NCI-H1092 (cell line): ENCODE results near the gene TRIM29.

Source experiments
- DNase-seq: peaks from one replicate; lab custom pipeline; 2025; lab: John Stamatoyannopoulos, UW

Gene TRIM29

DNA sequence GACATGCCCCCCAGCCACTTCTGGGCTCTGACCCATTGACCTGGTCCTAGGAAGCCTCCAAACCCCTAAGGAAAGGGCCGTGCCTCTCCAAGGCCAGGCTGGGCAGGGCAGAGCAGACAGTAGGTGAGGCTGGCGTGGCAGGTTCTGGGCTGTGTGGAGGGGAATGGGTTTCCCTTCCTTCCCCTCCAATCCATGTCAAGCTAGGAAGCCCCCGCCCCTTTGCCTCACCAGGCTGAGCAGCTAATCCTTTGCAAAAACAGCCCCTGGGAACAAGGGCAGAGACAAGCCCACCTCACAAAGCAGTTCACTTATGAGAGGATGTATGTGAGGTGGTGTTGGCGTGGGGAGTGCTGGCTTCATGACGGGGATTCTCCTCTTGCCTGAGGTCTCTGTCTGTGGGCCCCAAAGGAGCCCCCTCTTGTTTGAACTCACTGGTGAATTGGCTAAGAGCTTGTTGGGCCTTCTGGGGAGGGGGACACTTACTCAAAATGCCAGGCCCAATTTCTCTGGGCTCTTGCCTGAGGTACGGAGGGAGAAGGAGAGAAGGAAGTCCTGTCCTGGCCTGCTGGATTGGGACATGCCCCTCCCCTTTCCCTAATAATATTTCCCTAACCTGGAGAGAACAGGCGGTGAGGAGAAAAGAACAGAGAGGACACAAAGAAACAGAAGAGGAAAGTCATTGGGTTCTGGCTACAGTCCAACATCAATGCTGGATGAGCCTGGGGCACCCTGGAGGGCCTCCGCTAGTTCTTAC is 1.6 kb upstream of the TRIM29 start:
- no peak for DNase-seq

DNA sequence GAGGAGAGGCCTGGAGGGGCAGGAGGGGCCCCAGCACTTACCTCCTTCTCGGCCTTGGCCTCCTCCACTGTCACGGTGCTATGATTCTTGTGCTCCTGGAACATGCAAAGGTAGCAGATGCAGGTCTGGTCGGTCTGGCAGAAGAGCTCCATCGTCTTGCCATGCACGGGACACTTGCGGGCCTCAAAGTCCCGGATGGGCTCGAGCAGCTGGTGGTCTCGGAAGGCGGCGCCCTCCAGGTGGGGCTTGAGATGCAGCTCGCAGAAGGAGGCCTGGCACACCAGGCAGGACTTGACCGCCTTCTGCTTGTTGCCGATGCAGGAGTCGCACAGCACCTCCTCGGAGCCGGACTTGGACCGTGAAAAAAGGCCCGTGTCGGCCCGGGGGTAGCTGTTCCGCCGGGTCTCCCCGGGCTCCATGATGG is 714 bp downstream of the TRIM29 start:
- DNase-seq = no peak

DNA sequence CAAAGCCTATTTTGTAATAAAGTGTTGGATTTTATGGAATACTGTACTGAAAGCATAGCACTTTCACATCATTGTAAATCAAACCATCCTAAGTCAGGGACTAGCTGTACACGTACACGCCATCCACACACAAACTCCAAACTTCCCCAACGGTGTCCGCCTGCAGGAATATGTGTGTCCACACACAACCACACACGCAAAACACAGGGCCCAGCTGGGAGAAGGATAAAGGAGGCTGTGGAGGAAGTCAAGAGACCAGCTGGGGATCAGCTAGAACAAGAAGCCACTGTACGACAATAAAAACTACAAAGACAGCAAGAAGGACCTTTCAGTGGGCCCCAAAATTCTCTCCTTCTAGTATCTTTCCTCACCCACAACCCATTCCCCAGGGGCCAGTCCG is 1.6 kb downstream of the TRIM29 start:
- no peak for DNase-seq

DNA sequence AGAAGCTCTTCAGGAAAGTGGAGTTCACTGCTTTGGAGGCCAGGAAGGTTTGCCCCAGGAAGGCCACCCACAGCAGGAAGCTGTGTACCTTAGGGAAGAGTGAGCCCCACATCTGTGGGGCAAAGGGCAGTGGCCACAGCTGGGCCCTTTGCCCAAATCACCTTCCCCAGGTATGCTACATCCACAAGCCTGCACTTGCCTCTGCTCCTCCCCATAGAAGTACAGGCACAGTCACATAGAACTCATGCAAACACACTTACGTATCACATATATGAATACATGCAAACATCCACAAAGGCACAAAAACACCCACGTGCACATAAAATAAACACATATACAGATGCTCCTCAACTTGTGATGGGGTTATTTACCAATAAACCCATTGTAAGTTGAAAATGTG is 2.1 kb downstream of the TRIM29 start:
- no peak for DNase-seq

DNA sequence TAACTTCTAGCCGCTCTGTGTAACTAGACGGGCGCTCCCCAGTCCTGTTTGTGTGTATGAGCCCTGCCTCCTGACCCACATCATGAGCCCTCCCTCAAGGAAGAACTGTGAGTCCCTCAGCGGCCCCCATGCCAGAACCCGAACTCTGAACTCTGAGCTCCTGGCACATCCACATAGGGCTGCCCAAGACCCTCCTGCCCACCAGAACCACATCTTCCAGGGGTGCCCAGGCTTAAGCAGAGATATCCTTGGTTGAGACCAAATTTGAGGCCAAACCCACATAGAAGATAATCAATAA is 3.0 kb downstream of the TRIM29 start:
- no peak for DNase-seq

DNA sequence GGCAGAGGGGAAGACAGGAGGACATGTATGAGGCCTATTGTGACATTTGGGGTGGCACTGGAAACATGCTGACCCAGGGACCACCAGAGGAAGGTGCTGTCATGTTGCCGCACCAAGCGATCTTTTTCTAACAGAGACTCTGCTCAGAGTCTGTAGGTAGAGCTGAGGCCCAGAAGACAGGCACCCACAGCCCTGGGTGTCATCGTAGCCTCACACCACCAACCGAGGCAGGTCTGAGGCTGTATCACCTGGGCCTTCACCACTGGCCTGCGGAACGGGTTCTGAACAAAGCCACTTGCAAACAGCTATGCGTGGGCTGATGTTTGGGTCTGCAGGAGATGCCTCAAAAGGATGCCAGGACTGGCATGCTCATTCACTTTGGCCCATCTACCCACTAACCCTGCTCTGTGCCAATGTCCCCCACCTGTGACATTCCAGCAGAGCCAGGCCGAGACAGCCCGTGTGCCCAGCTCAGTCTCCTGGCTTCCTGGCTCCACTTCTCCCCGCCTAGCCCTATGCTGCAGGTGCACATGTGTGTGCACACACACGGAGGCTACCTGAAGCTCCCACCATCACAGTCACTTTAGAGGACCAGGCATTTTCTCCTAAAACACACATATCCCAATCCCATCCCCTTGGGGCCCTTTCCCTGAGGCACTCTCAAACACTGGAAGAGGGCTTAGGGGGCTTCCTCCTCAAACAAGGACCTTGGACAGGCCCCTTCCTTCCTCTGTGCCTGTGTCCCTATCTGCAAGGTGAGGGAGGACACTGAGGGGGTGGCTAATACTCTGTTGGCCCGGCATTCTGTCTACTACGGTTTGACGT is 3.6 kb downstream of the TRIM29 start:
- no peak for DNase-seq

DNA sequence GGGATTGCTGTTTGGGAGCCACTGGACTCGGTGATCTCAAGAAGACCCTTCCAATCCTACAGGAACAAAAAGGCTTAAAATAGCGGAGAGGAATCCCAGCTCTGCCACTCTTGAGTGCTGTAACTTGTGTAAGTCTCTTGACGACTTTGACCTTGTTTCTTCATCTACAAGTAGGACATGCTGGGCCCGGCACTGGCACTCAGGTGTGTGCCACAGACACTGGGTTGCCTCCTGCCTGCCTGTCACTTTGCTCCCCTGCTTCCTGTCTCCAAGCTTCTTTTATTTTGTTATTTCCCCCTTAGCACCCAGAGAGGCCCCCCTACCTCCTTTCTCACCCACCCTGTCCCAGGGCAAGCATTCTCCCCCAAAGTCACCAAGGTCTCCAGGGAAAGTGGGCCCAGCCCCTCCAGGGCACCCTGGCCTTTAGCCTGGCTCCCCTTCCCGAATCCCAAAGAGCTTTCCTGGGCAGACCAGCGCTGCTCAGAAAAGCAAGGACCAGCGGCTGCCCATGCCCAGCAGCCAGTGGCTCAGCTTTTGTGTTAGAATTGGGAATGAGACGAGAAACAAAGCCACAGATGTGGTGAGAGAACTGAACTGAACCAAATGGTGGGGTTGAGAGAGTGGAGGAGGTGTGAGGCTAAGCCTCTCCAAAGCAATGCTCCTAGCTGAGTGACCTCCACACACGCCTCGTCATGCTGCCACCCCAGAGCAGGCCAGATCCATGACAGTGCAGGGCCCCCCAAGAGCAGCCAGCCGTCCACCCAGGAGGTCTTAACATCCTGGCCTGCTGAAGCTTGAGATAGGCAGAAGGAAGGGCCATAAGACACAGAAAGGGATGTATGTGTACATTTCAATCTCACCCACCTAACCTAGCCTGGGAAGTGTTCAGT is 4.5 kb downstream of the TRIM29 start:
- no peak for DNase-seq

DNA sequence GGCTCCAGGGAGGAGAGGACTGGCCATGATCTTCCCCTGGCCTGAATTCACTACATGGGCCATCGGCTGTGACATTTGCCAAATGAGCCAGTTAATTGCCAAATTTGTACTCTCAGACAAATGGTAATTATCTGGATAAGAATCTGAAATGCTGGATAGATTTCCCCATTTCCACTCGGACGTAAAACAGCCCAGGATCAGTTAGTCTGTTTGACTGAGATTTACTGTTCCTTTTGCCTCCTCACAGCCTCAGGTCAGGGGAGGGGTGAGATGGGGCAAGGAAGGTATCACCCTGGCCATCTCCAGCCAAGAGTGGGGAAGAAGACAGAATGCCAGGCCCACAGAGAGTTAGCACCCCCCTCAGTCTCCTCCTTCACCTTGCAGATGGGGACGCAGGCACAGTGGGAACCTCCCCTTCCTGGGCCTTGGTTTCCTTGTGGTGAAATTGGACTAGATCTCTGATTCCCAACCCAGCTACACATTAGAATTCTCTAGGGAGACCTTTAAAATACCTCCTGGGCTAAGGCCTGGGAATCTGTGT is 5.2 kb downstream of the TRIM29 start:
- no peak for DNase-seq

DNA sequence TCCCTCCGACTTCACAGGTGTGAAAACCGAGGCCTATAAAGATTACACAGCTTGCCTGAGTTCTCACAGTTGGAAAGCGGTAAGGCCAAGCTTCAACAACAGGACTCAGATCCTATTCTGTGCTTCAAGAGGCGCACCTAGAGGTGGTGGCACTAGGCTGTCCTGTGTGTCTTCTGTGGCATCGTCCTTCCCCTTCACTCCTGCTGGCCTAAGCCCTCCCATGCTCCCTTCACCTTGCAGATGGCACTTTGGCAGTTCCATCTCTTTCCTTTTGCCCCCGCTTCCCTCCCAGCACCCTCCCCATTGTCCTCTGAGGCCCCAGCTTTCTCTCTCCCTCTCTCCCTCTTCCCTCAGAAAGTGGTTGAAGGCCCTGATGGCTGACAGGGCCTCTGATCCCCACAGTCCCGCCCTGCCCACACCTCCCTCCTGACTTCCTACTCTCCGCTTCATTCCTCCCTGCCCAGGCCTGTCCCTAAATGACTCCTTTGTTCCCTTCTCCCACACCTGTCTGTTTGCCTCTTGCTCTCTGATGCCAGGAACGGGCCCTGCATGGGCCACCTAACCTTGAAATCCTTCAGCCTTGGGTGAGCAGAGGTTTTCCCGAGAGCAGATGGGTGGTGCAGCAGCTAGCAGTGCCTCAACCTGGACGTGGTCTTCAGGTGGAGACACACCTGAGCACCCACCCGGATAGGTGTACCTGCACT is 5.8 kb downstream of the TRIM29 start:
- no peak for DNase-seq

DNA sequence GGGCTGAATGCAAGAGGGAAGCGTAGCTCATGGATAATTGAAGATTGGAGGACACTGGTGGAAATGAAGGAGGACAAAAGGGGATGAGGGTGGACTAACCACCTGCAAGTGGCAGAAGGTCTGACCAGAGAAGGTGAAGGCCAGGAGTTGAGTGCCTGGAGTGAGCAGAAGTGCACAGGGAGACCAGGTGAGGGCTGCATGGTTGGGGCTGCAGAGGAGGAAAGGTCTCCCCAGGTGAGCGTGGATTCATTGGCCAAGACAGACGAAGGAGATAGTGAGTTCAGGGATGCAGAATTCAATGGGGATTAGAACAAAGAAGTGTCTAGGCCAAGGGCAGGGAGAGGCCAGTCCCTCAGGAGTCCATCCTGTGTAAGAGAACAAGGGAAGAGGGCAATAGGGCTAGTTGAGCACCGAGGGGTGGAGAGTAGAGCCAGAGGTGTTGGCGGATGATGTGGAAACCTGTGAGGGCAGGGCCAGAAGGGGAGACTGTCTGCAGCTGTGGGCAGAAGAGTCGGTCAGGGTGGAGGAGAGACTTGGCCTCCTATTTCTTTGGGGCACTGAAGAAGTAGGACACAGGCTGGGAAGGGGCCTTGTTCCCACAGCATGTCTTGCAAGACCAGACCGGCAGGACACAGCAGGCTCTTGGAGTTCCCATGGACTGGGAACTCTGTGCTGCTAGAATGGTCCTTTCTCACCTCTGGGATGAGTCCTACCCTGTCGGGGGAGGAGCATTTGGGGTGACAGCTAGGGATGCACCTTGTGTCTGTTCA is 6.7 kb downstream of the TRIM29 start:
- no peak for DNase-seq

DNA sequence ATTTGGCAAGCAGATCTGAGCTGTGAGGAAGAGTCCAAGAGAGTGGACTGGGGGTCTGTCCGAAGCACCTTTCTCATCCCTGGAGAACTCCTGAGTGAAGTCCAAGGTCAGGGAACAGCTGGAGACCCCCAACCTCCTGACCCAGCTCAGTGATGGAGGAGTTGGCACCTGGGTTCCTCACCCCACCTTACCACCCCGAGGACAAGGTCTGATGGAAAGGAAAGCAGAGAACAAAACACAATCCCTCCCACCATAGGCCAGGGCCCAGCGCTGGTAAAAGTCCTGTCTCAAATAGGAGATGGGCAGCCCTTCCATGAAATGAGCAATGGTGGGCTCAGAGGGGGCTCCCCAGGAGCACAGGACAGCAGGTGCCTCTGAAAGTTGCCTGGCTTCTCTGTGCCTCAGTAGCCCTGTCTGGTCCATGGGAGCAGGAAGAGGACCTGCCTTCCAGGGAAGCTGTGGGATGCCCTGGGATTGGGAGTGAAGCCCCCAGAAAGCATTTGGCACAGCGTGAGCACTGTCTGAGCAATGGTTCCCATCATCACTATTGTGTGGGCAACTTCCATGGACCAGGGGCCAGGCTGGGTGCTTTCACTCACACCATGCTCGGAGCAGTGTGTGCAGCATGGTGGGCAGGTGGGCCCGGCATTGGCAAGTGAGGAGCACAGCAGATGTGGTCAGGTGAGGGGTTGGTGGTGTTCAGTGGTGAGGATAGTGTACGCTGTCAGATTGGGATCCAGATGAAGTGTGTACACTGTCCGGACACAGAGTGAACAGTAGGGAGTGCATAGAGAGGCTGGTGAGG is 7.5 kb downstream of the TRIM29 start:
- no peak for DNase-seq

DNA sequence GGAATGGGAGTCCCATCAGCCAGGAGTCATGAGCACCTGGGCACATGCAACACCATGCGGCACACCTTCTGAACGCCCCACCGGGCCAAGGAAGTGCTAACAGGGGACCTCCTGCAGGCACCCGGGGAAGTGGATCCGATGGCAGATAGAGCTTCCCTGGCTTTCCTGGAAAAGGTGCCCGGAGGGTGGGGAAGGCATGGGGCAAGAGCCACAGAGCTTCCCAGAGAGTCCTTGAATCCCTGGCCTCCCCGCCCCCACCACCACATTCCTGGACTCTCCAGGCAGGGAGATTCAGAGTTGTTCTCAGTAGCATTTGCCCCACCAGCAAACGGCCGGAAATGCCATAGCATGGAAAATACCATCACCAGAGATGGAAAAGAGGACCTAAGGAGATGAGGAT is 8.3 kb downstream of the TRIM29 start:
- DNase-seq = no peak

DNA sequence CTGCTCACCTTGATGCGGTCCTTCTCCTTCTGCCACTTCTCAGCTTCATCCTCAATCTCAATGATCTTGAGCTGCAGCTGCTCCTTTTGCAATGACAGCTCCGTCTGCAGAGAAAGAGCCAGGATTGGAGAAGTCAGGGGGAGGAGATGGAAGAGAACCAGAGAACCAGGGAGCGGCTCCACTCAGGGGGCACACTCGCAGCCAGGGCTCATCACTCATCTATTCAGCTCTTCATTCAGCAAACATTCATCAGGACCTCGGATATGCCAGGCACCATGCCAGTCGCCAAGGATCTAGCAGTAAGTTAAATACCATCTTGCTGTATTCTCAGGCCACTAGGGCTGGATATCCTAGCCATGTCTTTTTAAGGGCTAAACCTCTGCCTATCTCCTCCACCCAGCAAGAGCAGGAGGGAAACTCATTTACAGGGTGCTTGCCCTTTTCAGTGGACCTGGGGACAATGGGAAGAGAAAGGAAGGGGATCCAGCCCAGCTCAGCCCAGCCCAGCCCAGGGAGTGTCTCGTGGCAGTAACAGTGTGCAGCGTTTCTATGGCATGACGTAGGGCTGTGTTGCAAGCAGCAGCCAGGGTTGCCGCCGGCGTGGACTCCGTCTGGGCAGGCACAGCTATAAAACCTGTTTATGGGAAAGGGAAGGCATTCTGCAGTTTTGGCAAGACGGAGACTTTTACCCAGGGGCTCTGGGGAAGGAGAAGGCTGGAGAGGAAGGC is 9.4 kb downstream of the TRIM29 start:
- peak; percentile 43 for DNase-seq

DNA sequence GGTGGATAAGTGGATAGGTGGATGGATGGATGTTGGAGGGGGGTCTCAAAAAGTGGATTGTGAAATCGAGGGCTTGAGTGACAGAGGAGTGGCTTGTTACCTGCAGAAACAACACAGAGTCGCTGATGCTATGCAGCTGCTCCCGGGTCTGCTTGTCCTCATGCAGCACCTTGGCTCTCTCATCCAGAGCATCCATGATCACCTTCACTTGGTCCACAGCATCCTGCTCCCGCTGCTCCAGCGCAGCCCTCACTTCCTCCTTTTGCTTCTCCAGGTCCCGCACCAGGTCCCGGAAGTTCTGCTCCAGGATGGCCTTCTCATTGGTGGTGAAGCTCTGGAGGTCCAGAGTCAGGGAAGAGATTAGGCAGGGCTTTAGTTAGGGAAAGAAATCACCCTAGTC is 10.7 kb downstream of the TRIM29 start:
- no peak for DNase-seq

DNA sequence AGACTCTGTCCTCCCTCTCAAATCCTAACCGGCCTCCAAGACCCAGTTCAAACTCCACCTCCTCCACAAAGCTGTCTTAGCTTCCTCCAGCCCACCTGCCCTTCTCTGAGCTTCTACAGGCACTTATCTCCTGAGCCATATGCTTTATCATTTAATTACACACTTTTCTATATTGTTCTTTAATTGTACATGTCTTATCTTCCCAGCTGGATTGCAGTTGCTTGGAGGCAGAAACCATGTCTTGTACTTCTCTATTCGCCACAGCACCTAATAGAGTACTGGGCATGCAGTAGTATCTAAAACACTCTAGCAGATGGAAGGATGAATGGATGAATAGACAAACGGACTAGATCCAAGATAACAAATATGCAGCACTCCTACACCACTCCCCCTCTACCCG is 11.3 kb downstream of the TRIM29 start:
- DNase-seq = no peak

DNA sequence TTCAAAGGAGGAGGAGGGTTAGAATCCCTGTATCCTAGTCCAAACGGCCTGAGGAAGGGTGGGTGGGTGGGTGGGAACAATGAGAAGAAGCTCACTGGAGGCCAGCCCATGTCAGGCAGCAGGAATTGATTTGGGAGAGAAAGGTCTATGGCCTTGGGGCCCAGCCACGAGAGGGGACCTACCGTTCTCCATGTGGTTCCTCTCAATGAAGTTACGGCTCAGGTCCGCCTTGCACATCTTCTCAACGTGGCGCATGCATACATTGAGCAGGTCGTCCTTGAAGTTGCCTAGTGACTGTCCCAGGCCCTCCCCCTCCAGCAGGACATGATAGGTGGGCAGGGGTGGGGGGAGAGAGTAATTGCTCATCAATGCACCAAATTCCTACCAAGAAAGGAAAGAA is 12.4 kb downstream of the TRIM29 start:
- no peak for DNase-seq

DNA sequence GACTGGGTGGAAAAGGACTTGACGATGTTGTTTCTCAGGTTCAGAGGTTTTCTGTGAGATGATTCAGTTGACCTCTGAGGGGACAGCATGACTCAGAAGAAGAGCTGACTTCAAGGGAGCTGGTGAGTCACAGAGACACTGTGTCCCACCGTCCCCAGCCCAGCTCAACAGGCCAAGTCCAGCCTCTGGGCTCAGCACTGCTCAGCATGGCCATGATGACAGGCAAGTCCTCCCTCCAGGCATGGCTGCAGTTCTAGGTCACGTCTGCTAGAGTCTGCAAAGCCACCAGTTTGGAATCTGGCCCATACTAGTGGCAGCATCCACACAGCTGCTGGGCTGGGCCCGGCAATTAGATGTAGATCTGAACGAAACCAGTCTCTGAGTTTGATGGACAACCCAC is 12.9 kb downstream of the TRIM29 start:
- no peak for DNase-seq

DNA sequence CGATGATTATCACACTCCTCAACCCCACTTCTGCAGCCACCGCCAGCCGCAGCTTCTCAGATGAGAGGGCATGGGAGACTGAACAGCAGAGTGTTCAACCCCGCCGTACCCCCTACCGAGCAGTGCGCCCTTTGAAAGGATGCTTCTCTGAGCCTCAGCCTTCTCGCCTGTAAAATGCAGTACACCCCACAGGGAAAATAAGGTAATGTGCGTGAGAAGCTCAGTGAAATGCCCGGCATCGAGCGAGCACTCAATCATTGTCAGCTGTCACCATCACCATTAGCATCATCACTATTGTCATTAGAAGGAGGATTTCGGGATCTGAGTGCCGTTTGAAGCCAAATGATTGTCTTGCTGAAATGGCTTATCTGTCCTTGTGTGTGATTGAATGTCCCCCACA is 13.6 kb downstream of the TRIM29 start:
- DNase-seq = no peak

DNA sequence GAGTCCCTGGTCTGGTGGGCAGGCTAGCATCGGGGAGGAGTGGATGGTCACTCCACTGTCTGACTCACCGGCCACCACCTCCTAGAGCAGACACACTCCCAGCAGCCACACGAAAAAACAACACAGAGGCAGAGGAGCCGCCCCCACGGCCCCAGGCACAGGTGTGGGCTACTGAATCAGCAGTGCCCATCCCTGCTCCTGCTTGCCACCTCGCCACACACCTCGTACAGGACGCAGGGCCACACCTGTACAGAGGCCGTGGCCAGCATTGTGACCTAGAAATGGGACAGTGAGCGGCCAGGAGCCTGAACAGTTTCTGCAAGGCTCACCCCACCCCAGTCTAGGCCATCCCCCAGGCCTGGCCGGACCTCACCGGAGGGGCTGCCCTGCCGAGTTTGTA is 14.0 kb downstream of the TRIM29 start:
- DNase-seq = no peak
